Transverse colon (tissue), 4 donors: Measurements from ENCODE around the gene ARHGAP8. TPM values are rescaled to one million over a fixed set of nuclear protein-coding genes. Genes with fewer than 3 reads are reported as not detected.

ENCODE experiments used
- DNase-seq: peaks from one replicate; pipeline ENCODE4 v3.0.0-alpha.2; 2019
- H3K27ac ChIP-seq, 4 donors: fragments of 200-600 bp; sonication (generic); 2 replicates each; pipeline ENCODE4 v1.5.1; 2016 to 2018; ENCODE audit warnings: inconsistent platforms in 4 of 4
- H3K27me3 ChIP-seq: fragments of 200-600 bp; sonication (generic); 2 replicates; pipeline ENCODE4 v1.5.1; 2017; ENCODE audit warnings: inconsistent platforms
- H3K36me3 ChIP-seq, 4 donors: fragments of 200-600 bp; sonication (generic); 2 replicates each; pipeline ENCODE4 v1.5.1; 2017 to 2019; ENCODE audit warnings: inconsistent platforms in 4 of 4
- H3K4me1 ChIP-seq, 4 donors: fragments of 200-600 bp; sonication (generic); 2 replicates each; pipeline ENCODE4 v1.5.1; 2017 to 2020; ENCODE audit warnings: inconsistent platforms in 4 of 4
- H3K4me3 ChIP-seq, 4 donors: fragments of 200-600 bp; sonication (generic); 1 replicate in 1 of 4; 2 replicates in 3 of 4; pipeline versions ENCODE4 v1.5.1 to v1.6.1; 2017 to 2019; ENCODE audit warnings: inconsistent platforms in 4 of 4
- H3K9me3 ChIP-seq, 2 donors: fragments of 200-600 bp; sonication (generic); 2 replicates each; pipeline ENCODE4 v1.5.1; 2017 to 2019; ENCODE audit warnings: inconsistent platforms in 2 of 2
- CTCF ChIP-seq, 5 experiments: fragments of 200-600 bp in 3 of 5; fragments of 450-650 bp in 2 of 5; sonication (generic) in 3 of 5; IDR thresholded peaks; 1 replicate in 2 of 5; 2 replicates in 3 of 5; pipeline ENCODE4 v1.5.1; 2016 to 2017; ENCODE audit warnings: antibody characterized with exemption in 5 of 5, inconsistent platforms in 3 of 5, mild to moderate bottlenecking in 2 of 5, moderate library complexity in 1 of 5
- EP300 ChIP-seq: sonication (generic); formaldehyde crosslinking; IDR thresholded peaks from one replicate; pipeline ENCODE4 v1.6.1; 2017; ENCODE audit warnings: antibody characterized with exemption, low read depth
- POLR2A ChIP-seq: fragments of 450-650 bp; IDR thresholded peaks from one replicate; pipeline ENCODE4 v1.6.1; 2016; ENCODE audit warnings: antibody characterized with exemption, mild to moderate bottlenecking, moderate library complexity
- POLR2AphosphoS5 ChIP-seq, 3 donors: sonication (generic); formaldehyde crosslinking; IDR thresholded peaks; one replicate each; pipeline ENCODE4 v1.6.1; 2016; ENCODE audit warnings: antibody characterized with exemption in 3 of 3
- WGBS, 2 donors: methylation state at CpG; one replicate each; pipeline ENCODE4 v1.1.5; 2018; ENCODE audit warnings: low coverage in 1 of 2; 5-methylcytosine and 5-hydroxymethylcytosine counted together
- in situ Hi-C, 4 donors: fragments of 200-750 bp; cut with MboI; loops; one replicate each; pipeline versions ENCODE4 v1.15.0 to v1.15.1; 2017; ENCODE audit warnings: low sequenced_read_pairs in 3 of 4, low pct_ligation_motif_present in 1 of 4, low pct_unique_long_range_greater_than_20kb in 1 of 4
- intact Hi-C: fragments of 100-400 bp; cut with DNase I; formaldehyde crosslinking; loops from one replicate; pipeline ENCODE4 v1.15.1; 2023; ENCODE audit warnings: low total_unique reads
- total RNA-seq, 4 donors: library from RNA; depleted of rRNA; stranded (reverse); fragments of >200 nt; gene quantifications; one replicate each; pipeline ENCODE4 v1.1.0, GENCODE V29; 2016

The ARHGAP8 gene
- total RNA-seq, 4 donors from 2014 or later: 28.6 to 51.5 (median 31.5) TPM

GRCh38 chr22:44722611-44723010 is 29.8 kb upstream of the ARHGAP8 start:
- H3K27ac ChIP-seq: no peak overlapping the region
- no peak overlapping the region for H3K4me3 ChIP-seq
- TF ChIP-seq POLR2A: no peak
- no peak for TF ChIP-seq EP300
- TF ChIP-seq CTCF (IDR thresholded peaks at IDR 0.05): no peak
- TF ChIP-seq POLR2AphosphoS5 (IDR thresholded peaks at IDR 0.05): no peak
- WGBS, 2 donors: 85% methylated on average over 2 of the region's 2 CpGs; no CpG with 5 or more reads in 1 of the 2 donors
- in situ Hi-C loops (no loop called here), intact Hi-C loops (no loop called here)
- H3K36me3 ChIP-seq: no peaks in the 10 kb centered on the region
- no peak for DNase-seq
- H3K9me3 ChIP-seq: no peaks in the 10 kb centered on the region
- H3K27me3 ChIP-seq: no peaks in the 10 kb centered on the region
- peaks cover 0 to 5% (median 0%) of the 10 kb centered on the region in 4 donors for H3K4me1 ChIP-seq

GRCh38 chr22:44723801-44724200 is 28.6 kb upstream of the ARHGAP8 start:
- Histone ChIP-seq H3K36me3 (no peaks in the 10 kb centered on the region), H3K27me3 (no peaks in the 10 kb centered on the region), H3K4me1 (peaks cover 0 to 10% (median 0%) of the 10 kb centered on the region in 4 donors), H3K4me3 (no peak overlapping the region), H3K27ac (no peak overlapping the region), H3K9me3 (no peaks in the 10 kb centered on the region)
- in situ Hi-C loops: no loop called here
- TF ChIP-seq EP300: no peak
- TF ChIP-seq POLR2AphosphoS5 (IDR thresholded peaks at IDR 0.05): no peak
- TF ChIP-seq CTCF (IDR thresholded peaks at IDR 0.05): no peak
- TF ChIP-seq POLR2A: no peak
- 98% methylated on average over 2 of the region's 2 CpGs; no CpG with 5 or more reads in 1 of the 2 donors for WGBS, 2 donors
- no peak for DNase-seq
- intact Hi-C loops: no loop called here

- H3K36me3 ChIP-seq: no peaks in the 10 kb centered on the region
- 80 to 91% methylated on average over 1 to 6 of the region's 6 CpGs for WGBS, 2 donors
- no peaks in the 10 kb centered on the region for H3K9me3 ChIP-seq
- peaks cover 0 to 13% (median 3%) of the 10 kb centered on the region in 4 donors for H3K4me1 ChIP-seq
- in situ Hi-C loops (no loop called here), intact Hi-C loops (no loop called here)
- TF ChIP-seq POLR2A (no peak), CTCF (IDR thresholded peaks at IDR 0.05) (no peak), POLR2AphosphoS5 (IDR thresholded peaks at IDR 0.05) (no peak), EP300 (no peak)
- no peaks in the 10 kb centered on the region for H3K27me3 ChIP-seq
- no peak overlapping the region for H3K27ac ChIP-seq
- no peak overlapping the region for H3K4me3 ChIP-seq
- no peak for DNase-seq
These were observed 28.0 kb upstream of the ARHGAP8 start for GRCh38 chr22:44724416-44724815.

- Histone ChIP-seq H3K27ac (no peak overlapping the region), H3K9me3 (no peaks in the 10 kb centered on the region), H3K27me3 (no peaks in the 10 kb centered on the region), H3K4me3 (no peak overlapping the region), H3K4me1 (peaks cover 0 to 15% (median 5%) of the 10 kb centered on the region in 4 donors), H3K36me3 (no peaks in the 10 kb centered on the region)
- intact Hi-C loops (no loop called here), in situ Hi-C loops (no loop called here)
- 93% methylated on average over 8 of the region's 8 CpGs; no CpG with 5 or more reads in 1 of the 2 donors for WGBS, 2 donors
- TF ChIP-seq EP300 (no peak), POLR2AphosphoS5 (IDR thresholded peaks at IDR 0.05) (no peak), CTCF (IDR thresholded peaks at IDR 0.05) (no peak), POLR2A (no peak)
- DNase-seq: no peak
These were observed 27.5 kb upstream of the ARHGAP8 start for GRCh38 chr22:44724859-44725258.
